HepG2 (cell line): ENCODE data around the gene PIM3. TPM values are rescaled to one million over a fixed set of nuclear protein-coding genes. Genes with fewer than 3 reads are reported as not detected.
A peak's percentile ranks its signal among the peaks of the same experiment; 100 is the strongest.

Source experiments
- CC2D1A ChIP-seq: sonication (generic); formaldehyde crosslinking; IDR thresholded peaks from 2 replicates; pipeline ENCODE4 v1.8.1; 2023; ENCODE audit warnings: mild to moderate bottlenecking, missing genetic modification reagents
- KDM1A ChIP-seq: IDR thresholded peaks from 2 replicates; pipeline ENCODE4 v1.6.1; 2016; ENCODE audit warnings: missing compliant biosample characterization
- MAFF ChIP-seq: IDR thresholded peaks from 2 replicates; pipeline ENCODE4 v1.6.1; 2011; ENCODE audit warnings: low read depth, low read length, improper control_type of control experiment
- NCOA2 ChIP-seq: sonication (generic); formaldehyde crosslinking; IDR thresholded peaks from 2 replicates; pipeline ENCODE4 v1.8.0; 2022; ENCODE audit warnings: inconsistent platforms
- NFATC3 ChIP-seq: sonication (generic); formaldehyde crosslinking; IDR thresholded peaks from 2 replicates; pipeline ENCODE4 v1.5.1; 2020; ENCODE audit warnings: mild to moderate bottlenecking, missing genetic modification reagents
- NR2F6 ChIP-seq, 2 experiments: IDR thresholded peaks; 2 replicates each; pipeline ENCODE4 v1.6.1; 2016; ENCODE audit warnings: antibody characterized with exemption in 1 of 2, mild to moderate bottlenecking in 1 of 2
- PHF21A ChIP-seq: sonication (generic); formaldehyde crosslinking; IDR thresholded peaks from 2 replicates; pipeline ENCODE4 v1.5.0; 2020; ENCODE audit warnings: mild to moderate bottlenecking, missing genetic modification reagents
- REL ChIP-seq: sonication (generic); formaldehyde crosslinking; conservative IDR thresholded peaks from 2 replicates; pipeline ENCODE4 v1.8.0; 2022; ENCODE audit warnings: mild to moderate bottlenecking, missing genetic modification reagents, moderate library complexity
- SALL2 ChIP-seq: sonication (generic); formaldehyde crosslinking; IDR thresholded peaks from 2 replicates; pipeline ENCODE4 v1.8.1; 2023; ENCODE audit warnings: mild to moderate bottlenecking, missing genetic modification reagents, inconsistent platforms
- SETDB1 ChIP-seq: sonication (generic); formaldehyde crosslinking; IDR thresholded peaks from 2 replicates; pipeline ENCODE4 v1.5.1; 2020; ENCODE audit warnings: missing genetic modification reagents, mild to moderate bottlenecking, borderline replicate concordance
- SIN3A ChIP-seq: IDR thresholded peaks from 2 replicates; pipeline ENCODE4 v1.6.1; 2011; ENCODE audit warnings: low read depth, mild to moderate bottlenecking, control low read depth, low read length, borderline replicate concordance
- SMARCE1 ChIP-seq: fragments of 450-650 bp; IDR thresholded peaks from 2 replicates; pipeline ENCODE4 v1.6.1; 2017; ENCODE audit warnings: borderline replicate concordance
- TCF12 ChIP-seq, 2 experiments: fragments of 450-650 bp in 1 of 2; sonication (generic) in 1 of 2; formaldehyde crosslinking in 1 of 2; IDR thresholded peaks; 2 replicates each; pipeline versions ENCODE4 v1.6.1 to v1.8.0; 2017 to 2022; ENCODE audit warnings: antibody characterized with exemption in 1 of 2, mild to moderate bottlenecking in 1 of 2, missing genetic modification reagents in 1 of 2, moderate library complexity in 1 of 2
- ZNF17 ChIP-seq: sonication (generic); formaldehyde crosslinking; IDR thresholded peaks from 2 replicates; pipeline ENCODE4 v1.5.0; 2020; ENCODE audit warnings: mild to moderate bottlenecking, missing genetic modification reagents
- ZNF549 ChIP-seq: sonication (generic); formaldehyde crosslinking; IDR thresholded peaks from 2 replicates; pipeline ENCODE4 v1.5.0; 2020; ENCODE audit warnings: missing genetic modification reagents
- ZNF556 ChIP-seq: sonication (generic); formaldehyde crosslinking; IDR thresholded peaks from 2 replicates; pipeline ENCODE4 v1.4.0; 2020; ENCODE audit warnings: mild to moderate bottlenecking, missing genetic modification reagents, borderline replicate concordance
- ZNF713 ChIP-seq: sonication (generic); formaldehyde crosslinking; IDR thresholded peaks from 2 replicates; pipeline ENCODE4 v1.4.0; 2020; ENCODE audit warnings: mild to moderate bottlenecking, missing genetic modification reagents
- ZNF777 ChIP-seq: sonication (generic); formaldehyde crosslinking; IDR thresholded peaks from 2 replicates; pipeline ENCODE4 v1.4.0; 2020; ENCODE audit warnings: missing genetic modification reagents
- polyA plus RNA-seq, 8 experiments: library from polyadenylated mRNA; depleted of rRNA in 3 of 8; stranded (reverse) in 7 of 8; unstranded in 1 of 8; fragments of >200 nt; fragmentation: Illumina TruSeq in 4 of 8; extraction: Trizol in 4 of 8; gene quantifications; 2 replicates each; pipeline versions ENCODE4 v1.2.1 to v1.2.3, GENCODE V29; 2011 to 2016; ENCODE audit warnings: low read depth in 4 of 8, missing spikeins in 1 of 8, mixed read lengths in 1 of 8; ENCODE audit not compliant: insufficient read depth in 1 of 8
- total RNA-seq, 5 experiments: library from RNA; depleted of rRNA; stranded (reverse); fragments of >200 nt; fragmentation: Illumina TruSeq; extraction: Trizol; gene quantifications; 2 replicates each; pipeline ENCODE4 v1.2.3, GENCODE V29; 2016; ENCODE audit warnings: low read depth in 1 of 5
- TF ChIP-seq, protein P1 (sequence below): sonication (generic); formaldehyde crosslinking; IDR thresholded peaks from 2 replicates; pipeline ENCODE4 v1.4.0; 2020; ENCODE audit warnings: low read depth, missing genetic modification reagents
- TF ChIP-seq, protein P2 (sequence below): fragments of 450-650 bp; IDR thresholded peaks from 2 replicates; pipeline ENCODE4 v1.6.1; 2017; ENCODE audit warnings: mild to moderate bottlenecking
- TF ChIP-seq, protein P3 (sequence below): sonication (generic); formaldehyde crosslinking; IDR thresholded peaks from 2 replicates; pipeline ENCODE4 v1.4.0; 2020; ENCODE audit warnings: missing genetic modification reagents

PIM3 gene
- total and polyA plus RNA-seq, 2 of the 13 experiments (the other 11 are each of a cell fraction or from before 2014, with no cell fraction given), result 21.6 to 31.2 TPM

DNA sequence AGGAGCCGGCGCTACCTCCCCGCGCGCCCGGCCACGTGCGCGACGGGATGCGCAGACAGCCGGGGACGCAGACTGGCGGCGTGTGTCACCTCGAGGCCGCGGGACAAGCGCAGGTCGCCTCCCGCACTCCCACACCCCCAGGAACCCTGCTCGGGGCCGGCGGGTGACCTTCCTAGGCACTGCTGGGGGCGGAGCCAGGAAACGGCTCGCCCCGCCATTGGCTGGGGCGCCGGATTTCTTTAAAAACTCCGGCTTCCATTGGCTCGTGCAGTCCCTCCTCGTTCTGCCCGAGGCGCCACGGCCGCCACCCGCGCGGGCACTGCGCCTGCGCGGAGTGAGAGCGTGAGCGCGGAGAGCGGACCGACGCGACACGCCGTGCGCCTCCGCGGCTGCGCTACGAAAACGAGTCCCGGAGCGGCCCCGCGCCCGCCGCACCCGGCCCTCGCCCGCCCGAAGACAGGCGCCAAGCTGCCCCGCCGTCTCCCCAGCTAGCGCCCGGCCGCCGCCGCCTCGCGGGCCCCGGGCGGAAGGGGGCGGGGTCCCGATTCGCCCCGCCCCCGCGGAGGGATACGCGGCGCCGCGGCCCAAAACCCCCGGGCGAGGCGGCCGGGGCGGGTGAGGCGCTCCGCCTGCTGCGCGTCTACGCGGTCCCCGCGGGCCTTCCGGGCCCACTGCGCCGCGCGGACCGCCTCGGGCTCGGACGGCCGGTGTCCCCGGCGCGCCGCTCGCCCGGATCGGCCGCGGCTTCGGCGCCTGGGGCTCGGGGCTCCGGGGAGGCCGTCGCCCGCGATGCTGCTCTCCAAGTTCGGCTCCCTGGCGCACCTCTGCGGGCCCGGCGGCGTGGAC, at the start of gene PIM3 (continued):
- peak; percentile 88 for TF ChIP-seq SALL2 (CRISPR knock-in tag)
- TF ChIP-seq, protein P1, sequence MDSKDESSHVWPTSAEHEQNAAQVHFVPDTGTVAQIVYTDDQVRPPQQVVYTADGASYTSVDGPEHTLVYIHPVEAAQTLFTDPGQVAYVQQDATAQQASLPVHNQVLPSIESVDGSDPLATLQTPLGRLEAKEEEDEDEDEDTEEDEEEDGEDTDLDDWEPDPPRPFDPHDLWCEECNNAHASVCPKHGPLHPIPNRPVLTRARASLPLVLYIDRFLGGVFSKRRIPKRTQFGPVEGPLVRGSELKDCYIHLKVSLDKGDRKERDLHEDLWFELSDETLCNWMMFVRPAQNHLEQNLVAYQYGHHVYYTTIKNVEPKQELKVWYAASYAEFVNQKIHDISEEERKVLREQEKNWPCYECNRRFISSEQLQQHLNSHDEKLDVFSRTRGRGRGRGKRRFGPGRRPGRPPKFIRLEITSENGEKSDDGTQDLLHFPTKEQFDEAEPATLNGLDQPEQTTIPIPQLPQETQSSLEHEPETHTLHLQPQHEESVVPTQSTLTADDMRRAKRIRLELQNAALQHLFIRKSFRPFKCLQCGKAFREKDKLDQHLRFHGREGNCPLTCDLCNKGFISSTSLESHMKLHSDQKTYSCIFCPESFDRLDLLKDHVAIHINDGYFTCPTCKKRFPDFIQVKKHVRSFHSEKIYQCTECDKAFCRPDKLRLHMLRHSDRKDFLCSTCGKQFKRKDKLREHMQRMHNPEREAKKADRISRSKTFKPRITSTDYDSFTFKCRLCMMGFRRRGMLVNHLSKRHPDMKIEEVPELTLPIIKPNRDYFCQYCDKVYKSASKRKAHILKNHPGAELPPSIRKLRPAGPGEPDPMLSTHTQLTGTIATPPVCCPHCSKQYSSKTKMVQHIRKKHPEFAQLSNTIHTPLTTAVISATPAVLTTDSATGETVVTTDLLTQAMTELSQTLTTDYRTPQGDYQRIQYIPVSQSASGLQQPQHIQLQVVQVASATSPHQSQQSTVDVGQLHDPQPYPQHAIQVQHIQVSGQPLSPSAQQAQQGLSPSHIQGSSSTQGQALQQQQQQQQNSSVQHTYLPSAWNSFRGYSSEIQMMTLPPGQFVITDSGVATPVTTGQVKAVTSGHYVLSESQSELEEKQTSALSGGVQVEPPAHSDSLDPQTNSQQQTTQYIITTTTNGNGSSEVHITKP (CRISPR knock-in tag), result no peak
- TF ChIP-seq CC2D1A (CRISPR knock-in tag), result no peak
- TF ChIP-seq TCF12 (IDR thresholded peaks at IDR 0.05), result no peak
- peak; percentile 74; the same call in 1 of the 2 replicates for TF ChIP-seq TCF12 (CRISPR knock-in tag; IDR thresholded peaks at IDR 0.05)
- no peak; the same call in none of the 2 replicates for TF ChIP-seq NCOA2 (CRISPR knock-in tag)
- TF ChIP-seq, protein P2, sequence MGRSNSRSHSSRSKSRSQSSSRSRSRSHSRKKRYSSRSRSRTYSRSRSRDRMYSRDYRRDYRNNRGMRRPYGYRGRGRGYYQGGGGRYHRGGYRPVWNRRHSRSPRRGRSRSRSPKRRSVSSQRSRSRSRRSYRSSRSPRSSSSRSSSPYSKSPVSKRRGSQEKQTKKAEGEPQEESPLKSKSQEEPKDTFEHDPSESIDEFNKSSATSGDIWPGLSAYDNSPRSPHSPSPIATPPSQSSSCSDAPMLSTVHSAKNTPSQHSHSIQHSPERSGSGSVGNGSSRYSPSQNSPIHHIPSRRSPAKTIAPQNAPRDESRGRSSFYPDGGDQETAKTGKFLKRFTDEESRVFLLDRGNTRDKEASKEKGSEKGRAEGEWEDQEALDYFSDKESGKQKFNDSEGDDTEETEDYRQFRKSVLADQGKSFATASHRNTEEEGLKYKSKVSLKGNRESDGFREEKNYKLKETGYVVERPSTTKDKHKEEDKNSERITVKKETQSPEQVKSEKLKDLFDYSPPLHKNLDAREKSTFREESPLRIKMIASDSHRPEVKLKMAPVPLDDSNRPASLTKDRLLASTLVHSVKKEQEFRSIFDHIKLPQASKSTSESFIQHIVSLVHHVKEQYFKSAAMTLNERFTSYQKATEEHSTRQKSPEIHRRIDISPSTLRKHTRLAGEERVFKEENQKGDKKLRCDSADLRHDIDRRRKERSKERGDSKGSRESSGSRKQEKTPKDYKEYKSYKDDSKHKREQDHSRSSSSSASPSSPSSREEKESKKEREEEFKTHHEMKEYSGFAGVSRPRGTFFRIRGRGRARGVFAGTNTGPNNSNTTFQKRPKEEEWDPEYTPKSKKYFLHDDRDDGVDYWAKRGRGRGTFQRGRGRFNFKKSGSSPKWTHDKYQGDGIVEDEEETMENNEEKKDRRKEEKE, result no peak
- TF ChIP-seq ZNF713, result no peak
- no peak for TF ChIP-seq ZNF556 (CRISPR knock-in tag)
- peak; percentile 87; the same call in 1 of the 2 replicates for TF ChIP-seq PHF21A (CRISPR knock-in tag)
- TF ChIP-seq KDM1A, result no peak
- TF ChIP-seq ZNF549 (CRISPR knock-in tag), result no peak
- TF ChIP-seq MAFF, result no peak
- TF ChIP-seq NR2F6 (IDR thresholded peaks at IDR 0.05), result no peak
- TF ChIP-seq NR2F6 (CRISPR knock-in tag; IDR thresholded peaks at IDR 0.05), result peak; percentile 45; the same call in 1 of the 2 replicates
- TF ChIP-seq SETDB1, result no peak
- peak; percentile 91 for TF ChIP-seq SIN3A
- peak; percentile 83 for TF ChIP-seq ZNF777 (CRISPR knock-in tag)
- TF ChIP-seq, protein P3, sequence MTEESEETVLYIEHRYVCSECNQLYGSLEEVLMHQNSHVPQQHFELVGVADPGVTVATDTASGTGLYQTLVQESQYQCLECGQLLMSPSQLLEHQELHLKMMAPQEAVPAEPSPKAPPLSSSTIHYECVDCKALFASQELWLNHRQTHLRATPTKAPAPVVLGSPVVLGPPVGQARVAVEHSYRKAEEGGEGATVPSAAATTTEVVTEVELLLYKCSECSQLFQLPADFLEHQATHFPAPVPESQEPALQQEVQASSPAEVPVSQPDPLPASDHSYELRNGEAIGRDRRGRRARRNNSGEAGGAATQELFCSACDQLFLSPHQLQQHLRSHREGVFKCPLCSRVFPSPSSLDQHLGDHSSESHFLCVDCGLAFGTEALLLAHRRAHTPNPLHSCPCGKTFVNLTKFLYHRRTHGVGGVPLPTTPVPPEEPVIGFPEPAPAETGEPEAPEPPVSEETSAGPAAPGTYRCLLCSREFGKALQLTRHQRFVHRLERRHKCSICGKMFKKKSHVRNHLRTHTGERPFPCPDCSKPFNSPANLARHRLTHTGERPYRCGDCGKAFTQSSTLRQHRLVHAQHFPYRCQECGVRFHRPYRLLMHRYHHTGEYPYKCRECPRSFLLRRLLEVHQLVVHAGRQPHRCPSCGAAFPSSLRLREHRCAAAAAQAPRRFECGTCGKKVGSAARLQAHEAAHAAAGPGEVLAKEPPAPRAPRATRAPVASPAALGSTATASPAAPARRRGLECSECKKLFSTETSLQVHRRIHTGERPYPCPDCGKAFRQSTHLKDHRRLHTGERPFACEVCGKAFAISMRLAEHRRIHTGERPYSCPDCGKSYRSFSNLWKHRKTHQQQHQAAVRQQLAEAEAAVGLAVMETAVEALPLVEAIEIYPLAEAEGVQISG (CRISPR knock-in tag), result peak; percentile 66; the same call in 1 of the 2 replicates
- TF ChIP-seq REL (CRISPR knock-in tag), result no peak
- no peak for TF ChIP-seq NFATC3 (CRISPR knock-in tag)
- no peak for TF ChIP-seq ZNF17
- TF ChIP-seq SMARCE1, result no peak
